Fibroblast of upper back skin (primary cell): ENCODE results near the gene PTPRT.

Experiments used
- DNase-seq: peaks from one replicate; pipeline ENCODE4 v3.0.0-alpha.2; 2013

Gene PTPRT

GRCh38 chr20:42346189-42347170 is 843.2 kb downstream of the PTPRT start:
- no peak for DNase-seq

GRCh38 chr20:42341654-42342053 is 848.1 kb downstream of the PTPRT start:
- no peak for DNase-seq

- no peak for DNase-seq
Measured at GRCh38 chr20:42340368-42340767, 849.3 kb downstream of the PTPRT start.

- no peak for DNase-seq
Measured at GRCh38 chr20:42338294-42339201, 851.2 kb downstream of the PTPRT start.

- no peak for DNase-seq
Measured at GRCh38 chr20:42336576-42336975, 853.1 kb downstream of the PTPRT start.

- no peak for DNase-seq
Measured at GRCh38 chr20:42319252-42320013, 870.3 kb downstream of the PTPRT start.

GRCh38 chr20:42313704-42314103 is 876.0 kb downstream of the PTPRT start:
- no peak for DNase-seq

- no peak for DNase-seq
Measured at GRCh38 chr20:42309050-42309449, 880.7 kb downstream of the PTPRT start.

- no peak for DNase-seq
Measured at GRCh38 chr20:42308171-42308570, 881.5 kb downstream of the PTPRT start.

- DNase-seq = no peak
Measured at GRCh38 chr20:42295592-42295991, 894.1 kb downstream of the PTPRT start.

- DNase-seq = no peak
Measured at GRCh38 chr20:42294976-42295375, 894.7 kb downstream of the PTPRT start.

- DNase-seq = no peak
Measured at GRCh38 chr20:42281801-42282200, 907.9 kb downstream of the PTPRT start.

GRCh38 chr20:42276718-42277602 is 912.7 kb downstream of the PTPRT start:
- no peak for DNase-seq

- DNase-seq = no peak
Measured at GRCh38 chr20:42274986-42275385, 914.7 kb downstream of the PTPRT start.

- DNase-seq = no peak
Measured at GRCh38 chr20:42272516-42272915, 917.2 kb downstream of the PTPRT start.

GRCh38 chr20:42270539-42270938 is 919.2 kb downstream of the PTPRT start:
- no peak for DNase-seq

- DNase-seq = no peak
Measured at GRCh38 chr20:42267793-42268384, 921.8 kb downstream of the PTPRT start.

- DNase-seq = no peak
Measured at GRCh38 chr20:42261766-42262270, 927.9 kb downstream of the PTPRT start.

- DNase-seq = no peak
Measured at GRCh38 chr20:42260184-42260583, 929.5 kb downstream of the PTPRT start.

- no peak for DNase-seq
Measured at GRCh38 chr20:42259389-42259788, 930.3 kb downstream of the PTPRT start.
